ENCODE results near the gene CHRM1. TPM values are rescaled to one million over a fixed set of nuclear protein-coding genes. Genes with fewer than 3 reads are reported as not detected.

Gene CHRM1
- polyA plus RNA-seq, 2 of the 4 experiments (the other 2 are of a cell fraction), result not detected

DNA sequence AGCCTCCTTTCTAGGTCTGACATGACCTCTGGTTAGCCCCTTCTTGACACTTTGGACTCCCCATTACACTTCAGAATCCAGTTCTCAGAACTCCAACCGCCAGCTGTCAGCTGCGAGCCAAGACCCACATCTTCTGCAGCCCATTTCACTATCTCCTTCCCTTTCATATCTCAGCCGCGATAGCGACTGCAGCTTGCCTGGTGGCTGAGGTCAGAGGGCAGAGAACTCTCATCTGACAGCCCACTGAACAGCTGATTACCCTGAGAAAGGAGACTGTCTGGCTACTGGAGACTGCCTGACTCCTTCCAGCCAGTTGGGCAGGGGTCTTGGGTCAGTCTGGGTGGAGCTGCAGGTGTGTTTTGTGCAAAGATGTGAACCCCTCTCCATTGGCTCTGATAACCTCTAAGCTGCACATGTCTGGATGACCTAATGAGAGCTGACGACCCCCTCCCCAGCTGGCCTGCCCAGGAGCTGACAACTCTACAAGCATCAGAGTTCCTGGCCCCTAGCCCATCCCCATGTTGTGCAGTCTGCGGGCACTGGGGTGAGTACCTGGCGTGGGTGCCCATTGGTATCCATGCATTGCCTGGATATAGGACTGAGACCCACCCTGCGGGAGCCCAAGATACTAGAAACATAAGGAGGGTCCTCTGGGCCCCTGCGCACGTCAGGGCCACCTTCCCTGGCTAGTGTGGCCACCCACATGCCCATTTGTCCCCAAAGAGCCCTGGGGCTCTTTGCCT is 1.1 kb downstream of the CHRM1 start:
- no peak overlapping the region for H3K4me3 ChIP-seq
- no peak overlapping the region for H3K27ac ChIP-seq
- peaks cover 26% of the 10 kb centered on the region for H3K4me1 ChIP-seq
- CTCF ChIA-PET, result interaction anchor here (1.3 to 21.0 kb wide), 4 partner anchors 13 to 115 kb away, joined by 5 to 461 read pairs (median 90); no protein-coding TSS in a partner anchor
- peaks cover 4% of the 10 kb centered on the region; the same call in 1 of the 3 replicates for H3K9me3 ChIP-seq
- no peak for FAIRE-seq
- ATAC-seq, result no peak
- no peak for DNase-seq (ENCODE audit: low read depth in 1 of 2, low spot score in 1 of 2)
- 75% methylated on average over 11 of the region's 11 CpGs for WGBS (ENCODE audit: missing lambda C conversion rate)
- POLR2A ChIA-PET, result no interaction called here
- H3K4me2 ChIP-seq, result no peak overlapping the region
- TF ChIP-seq, protein P1, sequence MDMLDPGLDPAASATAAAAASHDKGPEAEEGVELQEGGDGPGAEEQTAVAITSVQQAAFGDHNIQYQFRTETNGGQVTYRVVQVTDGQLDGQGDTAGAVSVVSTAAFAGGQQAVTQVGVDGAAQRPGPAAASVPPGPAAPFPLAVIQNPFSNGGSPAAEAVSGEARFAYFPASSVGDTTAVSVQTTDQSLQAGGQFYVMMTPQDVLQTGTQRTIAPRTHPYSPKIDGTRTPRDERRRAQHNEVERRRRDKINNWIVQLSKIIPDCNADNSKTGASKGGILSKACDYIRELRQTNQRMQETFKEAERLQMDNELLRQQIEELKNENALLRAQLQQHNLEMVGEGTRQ (IDR thresholded peaks at IDR 0.05), result no peak
- TF ChIP-seq KDM1A (IDR thresholded peaks at IDR 0.05; ENCODE audit: low read depth) (no peak), JUN (IDR thresholded peaks at IDR 0.05) (no peak), CBX8 (IDR thresholded peaks at IDR 0.05) (no peak), HEYL (CRISPR knock-in tag; IDR thresholded peaks at IDR 0.05) (no peak), ZC3H11A (IDR thresholded peaks at IDR 0.05) (no peak), EHF (CRISPR knock-in tag; IDR thresholded peaks at IDR 0.05) (no peak), RARB (CRISPR knock-in tag; IDR thresholded peaks at IDR 0.05) (no peak), ZNF302 (CRISPR knock-in tag; IDR thresholded peaks at IDR 0.05) (no peak), EP300 (IDR thresholded peaks at IDR 0.05) (no peak), ZFP36 (IDR thresholded peaks at IDR 0.05; ENCODE audit: borderline replicate concordance, partially characterized antibody) (no peak), FOXS1 (CRISPR knock-in tag; IDR thresholded peaks at IDR 0.05) (no peak)
- TF ChIP-seq, protein P2, sequence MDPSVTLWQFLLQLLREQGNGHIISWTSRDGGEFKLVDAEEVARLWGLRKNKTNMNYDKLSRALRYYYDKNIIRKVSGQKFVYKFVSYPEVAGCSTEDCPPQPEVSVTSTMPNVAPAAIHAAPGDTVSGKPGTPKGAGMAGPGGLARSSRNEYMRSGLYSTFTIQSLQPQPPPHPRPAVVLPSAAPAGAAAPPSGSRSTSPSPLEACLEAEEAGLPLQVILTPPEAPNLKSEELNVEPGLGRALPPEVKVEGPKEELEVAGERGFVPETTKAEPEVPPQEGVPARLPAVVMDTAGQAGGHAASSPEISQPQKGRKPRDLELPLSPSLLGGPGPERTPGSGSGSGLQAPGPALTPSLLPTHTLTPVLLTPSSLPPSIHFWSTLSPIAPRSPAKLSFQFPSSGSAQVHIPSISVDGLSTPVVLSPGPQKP (IDR thresholded peaks at IDR 0.05; ENCODE audit: low read depth, low read length), result no peak
- TF ChIP-seq, protein P3, sequence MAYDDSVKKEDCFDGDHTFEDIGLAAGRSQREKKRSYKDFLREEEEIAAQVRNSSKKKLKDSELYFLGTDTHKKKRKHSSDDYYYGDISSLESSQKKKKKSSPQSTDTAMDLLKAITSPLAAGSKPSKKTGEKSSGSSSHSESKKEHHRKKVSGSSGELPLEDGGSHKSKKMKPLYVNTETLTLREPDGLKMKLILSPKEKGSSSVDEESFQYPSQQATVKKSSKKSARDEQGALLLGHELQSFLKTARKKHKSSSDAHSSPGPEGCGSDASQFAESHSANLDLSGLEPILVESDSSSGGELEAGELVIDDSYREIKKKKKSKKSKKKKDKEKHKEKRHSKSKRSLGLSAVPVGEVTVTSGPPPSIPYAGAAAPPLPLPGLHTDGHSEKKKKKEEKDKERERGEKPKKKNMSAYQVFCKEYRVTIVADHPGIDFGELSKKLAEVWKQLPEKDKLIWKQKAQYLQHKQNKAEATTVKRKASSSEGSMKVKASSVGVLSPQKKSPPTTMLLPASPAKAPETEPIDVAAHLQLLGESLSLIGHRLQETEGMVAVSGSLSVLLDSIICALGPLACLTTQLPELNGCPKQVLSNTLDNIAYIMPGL (CRISPR knock-in tag; IDR thresholded peaks at IDR 0.05; ENCODE audit: borderline replicate concordance), result no peak
- TF ChIP-seq, protein P4, sequence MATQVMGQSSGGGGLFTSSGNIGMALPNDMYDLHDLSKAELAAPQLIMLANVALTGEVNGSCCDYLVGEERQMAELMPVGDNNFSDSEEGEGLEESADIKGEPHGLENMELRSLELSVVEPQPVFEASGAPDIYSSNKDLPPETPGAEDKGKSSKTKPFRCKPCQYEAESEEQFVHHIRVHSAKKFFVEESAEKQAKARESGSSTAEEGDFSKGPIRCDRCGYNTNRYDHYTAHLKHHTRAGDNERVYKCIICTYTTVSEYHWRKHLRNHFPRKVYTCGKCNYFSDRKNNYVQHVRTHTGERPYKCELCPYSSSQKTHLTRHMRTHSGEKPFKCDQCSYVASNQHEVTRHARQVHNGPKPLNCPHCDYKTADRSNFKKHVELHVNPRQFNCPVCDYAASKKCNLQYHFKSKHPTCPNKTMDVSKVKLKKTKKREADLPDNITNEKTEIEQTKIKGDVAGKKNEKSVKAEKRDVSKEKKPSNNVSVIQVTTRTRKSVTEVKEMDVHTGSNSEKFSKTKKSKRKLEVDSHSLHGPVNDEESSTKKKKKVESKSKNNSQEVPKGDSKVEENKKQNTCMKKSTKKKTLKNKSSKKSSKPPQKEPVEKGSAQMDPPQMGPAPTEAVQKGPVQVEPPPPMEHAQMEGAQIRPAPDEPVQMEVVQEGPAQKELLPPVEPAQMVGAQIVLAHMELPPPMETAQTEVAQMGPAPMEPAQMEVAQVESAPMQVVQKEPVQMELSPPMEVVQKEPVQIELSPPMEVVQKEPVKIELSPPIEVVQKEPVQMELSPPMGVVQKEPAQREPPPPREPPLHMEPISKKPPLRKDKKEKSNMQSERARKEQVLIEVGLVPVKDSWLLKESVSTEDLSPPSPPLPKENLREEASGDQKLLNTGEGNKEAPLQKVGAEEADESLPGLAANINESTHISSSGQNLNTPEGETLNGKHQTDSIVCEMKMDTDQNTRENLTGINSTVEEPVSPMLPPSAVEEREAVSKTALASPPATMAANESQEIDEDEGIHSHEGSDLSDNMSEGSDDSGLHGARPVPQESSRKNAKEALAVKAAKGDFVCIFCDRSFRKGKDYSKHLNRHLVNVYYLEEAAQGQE (IDR thresholded peaks at IDR 0.05), result no peak
- TF ChIP-seq, protein P5, sequence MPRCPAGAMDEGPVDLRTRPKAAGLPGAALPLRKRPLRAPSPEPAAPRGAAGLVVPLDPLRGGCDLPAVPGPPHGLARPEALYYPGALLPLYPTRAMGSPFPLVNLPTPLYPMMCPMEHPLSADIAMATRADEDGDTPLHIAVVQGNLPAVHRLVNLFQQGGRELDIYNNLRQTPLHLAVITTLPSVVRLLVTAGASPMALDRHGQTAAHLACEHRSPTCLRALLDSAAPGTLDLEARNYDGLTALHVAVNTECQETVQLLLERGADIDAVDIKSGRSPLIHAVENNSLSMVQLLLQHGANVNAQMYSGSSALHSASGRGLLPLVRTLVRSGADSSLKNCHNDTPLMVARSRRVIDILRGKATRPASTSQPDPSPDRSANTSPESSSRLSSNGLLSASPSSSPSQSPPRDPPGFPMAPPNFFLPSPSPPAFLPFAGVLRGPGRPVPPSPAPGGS (IDR thresholded peaks at IDR 0.05), result no peak
- TF ChIP-seq, protein P6, sequence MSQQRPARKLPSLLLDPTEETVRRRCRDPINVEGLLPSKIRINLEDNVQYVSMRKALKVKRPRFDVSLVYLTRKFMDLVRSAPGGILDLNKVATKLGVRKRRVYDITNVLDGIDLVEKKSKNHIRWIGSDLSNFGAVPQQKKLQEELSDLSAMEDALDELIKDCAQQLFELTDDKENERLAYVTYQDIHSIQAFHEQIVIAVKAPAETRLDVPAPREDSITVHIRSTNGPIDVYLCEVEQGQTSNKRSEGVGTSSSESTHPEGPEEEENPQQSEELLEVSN (IDR thresholded peaks at IDR 0.05; ENCODE audit: borderline replicate concordance, low read depth), result no peak
